ENCODE results near the gene ALOXE3.
A peak's percentile ranks its signal among the peaks of the same experiment; 100 is the strongest.

The ALOXE3 gene

DNA sequence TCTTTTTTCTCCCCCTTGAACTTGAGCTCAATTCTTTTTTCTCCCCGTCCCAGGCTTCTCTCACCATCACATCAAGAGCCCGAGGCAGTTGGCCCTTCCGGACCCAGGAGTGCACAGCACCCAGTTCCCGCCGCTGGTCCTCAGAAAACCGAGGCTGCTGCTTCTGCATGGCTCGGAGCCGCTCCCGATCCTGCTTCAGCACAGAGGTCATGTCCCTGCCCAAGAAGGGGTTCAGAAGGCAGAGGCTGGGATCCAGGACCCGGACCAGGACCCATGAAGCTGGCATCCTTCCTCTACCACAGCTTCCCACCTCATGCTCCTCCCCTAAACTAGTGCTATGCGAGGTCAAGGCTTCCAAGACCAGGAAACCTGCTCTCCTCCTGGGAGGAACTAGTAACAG lies 23.4 kb upstream of the ALOXE3 start:
- DNase-seq, result no peak

DNA sequence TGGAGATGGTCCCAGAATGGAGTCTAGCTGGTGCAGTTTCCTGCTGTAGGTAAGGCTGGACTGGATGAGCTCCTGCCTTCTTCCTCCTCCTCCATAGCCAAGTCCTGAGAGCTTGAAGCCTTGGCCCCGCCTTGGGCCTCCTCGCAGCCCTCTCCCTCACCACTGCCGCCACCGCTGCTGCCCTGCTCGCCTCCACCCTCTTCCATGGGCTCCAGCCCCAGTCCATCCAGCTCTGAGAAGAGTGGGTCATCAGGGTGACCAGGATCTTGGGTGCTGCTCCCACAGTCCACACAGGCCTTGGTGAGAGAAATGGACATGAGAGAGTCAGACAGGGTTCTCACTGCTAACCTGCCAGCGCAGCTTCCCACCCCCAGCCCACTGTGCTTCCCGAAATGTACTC lies 22.7 kb upstream of the ALOXE3 start:
- DNase-seq, result no peak

DNA sequence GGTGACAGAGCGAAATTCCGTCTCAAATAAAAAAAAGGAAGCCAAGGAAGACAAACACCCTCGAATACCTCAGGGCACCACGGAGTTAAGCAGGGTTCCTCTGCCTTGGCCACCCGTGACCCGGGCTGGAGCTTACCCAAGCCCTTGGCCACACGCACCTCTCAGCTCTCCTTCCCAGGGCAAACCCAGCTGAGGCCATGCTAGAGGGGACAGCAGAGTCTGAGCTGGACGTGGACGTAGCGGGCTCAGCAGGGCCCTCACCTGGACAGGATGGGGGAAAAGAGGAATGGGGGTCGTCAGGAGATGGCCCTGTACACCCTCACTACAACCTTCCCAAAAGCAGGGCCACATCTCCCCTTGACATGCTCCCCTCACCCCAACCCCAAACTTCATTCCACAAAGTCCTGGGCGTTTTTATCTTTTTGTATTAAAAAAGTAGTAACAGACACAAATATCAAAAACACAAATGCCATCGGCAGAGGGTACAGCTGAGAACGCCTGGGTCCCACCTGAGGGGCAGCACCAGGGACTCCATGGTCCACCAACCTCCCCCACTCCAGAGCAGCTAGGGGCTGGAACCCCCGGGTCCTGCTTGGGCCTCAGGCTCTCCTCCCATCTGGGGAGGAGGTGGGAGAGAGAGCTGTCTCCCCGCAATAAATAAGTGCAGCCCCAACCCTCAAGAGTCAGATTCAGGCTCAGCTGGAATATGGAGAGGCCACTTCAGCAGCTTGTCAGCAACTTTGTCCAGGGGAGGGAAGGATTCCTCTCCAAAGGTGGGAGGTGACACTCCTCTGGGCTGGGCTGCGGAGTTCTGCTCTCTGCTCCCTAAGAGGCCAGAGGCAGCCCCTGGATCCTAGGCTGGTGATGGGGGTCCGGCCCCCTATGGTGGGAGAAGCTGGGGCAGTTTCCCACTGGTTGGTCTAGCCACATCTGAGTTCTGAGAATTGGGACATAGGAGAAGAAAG lies 22.0 kb upstream of the ALOXE3 start:
- no peak for DNase-seq

DNA sequence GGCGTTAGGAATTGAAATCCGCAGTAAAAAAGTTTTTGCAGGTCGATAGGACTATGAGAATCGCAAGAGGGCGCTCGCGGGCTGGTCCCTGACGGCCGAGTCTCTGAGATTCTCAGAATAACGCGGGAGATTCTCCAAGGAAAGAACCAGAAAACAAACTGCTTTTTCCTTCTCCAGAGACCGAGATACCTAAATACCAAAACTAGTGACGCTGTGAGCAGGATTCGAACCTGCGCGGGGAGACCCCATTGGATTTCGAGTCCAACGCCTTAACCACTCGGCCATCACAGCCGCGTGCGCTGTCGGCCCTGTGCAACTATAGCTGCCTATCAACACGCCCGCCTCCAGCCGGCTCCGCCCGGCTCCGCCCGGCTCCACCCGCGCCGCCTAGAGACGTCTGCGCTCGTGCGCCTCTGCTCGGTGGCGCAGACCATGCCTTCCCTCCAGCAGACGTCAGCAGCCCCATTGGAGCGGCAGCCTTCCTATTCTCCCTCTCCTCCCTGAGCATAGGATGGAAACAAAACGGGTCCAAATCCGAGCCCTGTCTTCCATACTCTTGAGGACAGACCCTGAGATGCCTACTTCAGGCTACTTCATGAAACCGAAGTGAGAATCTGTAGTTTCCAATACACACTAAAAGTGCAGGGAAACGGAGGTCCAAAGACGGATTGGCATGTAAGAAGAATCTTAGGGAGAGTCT lies 20.5 kb upstream of the ALOXE3 start:
- DNase-seq, result peak; percentile 93

DNA sequence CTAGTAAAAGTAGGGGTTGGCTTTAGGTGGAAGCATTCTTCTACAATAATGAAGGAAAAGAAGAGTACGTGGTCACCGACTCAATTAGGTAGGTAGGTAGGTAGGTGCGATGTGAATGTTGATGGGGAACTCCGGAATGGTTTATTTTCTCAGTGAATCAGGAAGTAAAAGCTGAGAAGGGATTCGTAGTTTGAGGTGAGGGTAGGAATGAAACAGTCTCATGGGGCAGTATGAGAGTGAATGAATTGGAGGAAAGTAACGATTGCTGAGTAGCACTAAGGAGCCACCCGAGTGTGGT lies 20.0 kb upstream of the ALOXE3 start:
- DNase-seq, result no peak

DNA sequence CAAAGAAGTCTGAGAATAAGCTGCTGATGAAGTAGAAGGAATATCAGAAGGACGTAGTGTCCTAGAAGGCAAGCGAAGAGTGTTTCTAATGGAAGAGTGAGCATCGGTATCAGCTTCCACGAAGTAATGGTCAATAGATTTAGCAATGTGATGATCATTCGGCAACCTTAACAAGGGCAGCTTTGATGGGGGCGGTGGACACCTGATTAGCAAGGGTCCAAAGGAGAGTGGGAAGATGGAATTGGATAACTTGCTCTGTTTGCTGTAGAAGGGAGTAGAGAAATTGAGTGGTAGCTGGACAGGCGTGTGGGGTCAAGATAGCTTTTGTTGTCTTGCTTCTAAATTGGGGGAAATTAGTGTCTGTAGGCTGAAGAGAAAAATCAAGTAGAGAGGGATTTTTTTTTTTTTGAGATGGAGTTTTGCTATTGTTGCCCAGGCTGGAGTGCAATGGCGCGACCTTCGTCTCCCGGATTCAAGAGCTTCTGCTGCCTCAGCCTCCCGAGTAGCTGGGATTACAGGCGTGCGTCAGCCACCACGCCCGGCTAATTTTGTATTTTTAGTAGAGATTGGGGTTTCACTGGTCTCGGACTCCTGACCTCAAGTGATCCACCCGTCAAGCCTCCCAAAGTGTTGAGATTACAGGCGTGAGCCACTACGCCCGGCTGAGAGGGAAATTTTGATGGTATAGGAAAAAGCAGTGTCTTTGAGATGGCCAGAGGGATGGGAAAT lies 19.5 kb upstream of the ALOXE3 start:
- DNase-seq, result no peak

DNA sequence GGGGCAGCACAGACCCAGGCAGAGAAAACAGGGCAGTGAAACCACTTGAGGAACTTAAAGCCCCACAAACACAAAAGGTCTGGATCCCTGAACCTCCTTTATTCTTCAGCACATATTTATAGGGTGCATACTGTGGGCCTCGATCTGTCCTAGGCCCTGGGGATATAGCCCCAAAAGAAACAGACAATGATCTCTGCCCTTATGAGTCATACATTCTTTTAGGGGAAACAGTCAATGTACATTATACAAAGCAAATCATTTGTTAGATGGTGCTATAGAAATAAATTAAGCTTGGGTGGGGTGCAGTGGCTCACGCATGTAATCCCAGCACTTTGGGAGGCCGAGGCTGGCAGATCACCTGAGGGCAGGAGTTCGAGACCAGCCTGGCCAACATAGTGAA lies 15.6 kb upstream of the ALOXE3 start:
- DNase-seq, result no peak

DNA sequence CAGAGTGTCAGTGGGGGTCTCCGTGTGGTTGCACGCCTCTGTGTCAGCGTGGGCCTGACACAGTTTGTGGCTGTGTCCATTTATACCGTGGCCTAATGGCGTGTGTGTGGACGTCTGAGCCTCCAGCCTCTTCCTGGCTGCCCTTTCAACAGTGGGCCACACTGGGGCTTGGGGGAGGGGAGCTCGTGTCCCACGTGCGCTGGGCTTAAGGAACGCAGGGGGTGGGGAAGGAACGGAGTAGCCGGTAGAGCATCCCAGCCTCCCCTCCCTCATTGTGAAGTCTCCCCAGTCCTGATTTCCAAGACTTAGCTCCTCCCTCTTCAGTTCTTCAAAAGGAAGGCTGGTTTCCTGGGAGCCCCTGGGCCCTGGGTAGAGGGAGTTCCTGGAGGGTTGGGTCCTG lies 15.1 kb upstream of the ALOXE3 start:
- DNase-seq, result no peak

DNA sequence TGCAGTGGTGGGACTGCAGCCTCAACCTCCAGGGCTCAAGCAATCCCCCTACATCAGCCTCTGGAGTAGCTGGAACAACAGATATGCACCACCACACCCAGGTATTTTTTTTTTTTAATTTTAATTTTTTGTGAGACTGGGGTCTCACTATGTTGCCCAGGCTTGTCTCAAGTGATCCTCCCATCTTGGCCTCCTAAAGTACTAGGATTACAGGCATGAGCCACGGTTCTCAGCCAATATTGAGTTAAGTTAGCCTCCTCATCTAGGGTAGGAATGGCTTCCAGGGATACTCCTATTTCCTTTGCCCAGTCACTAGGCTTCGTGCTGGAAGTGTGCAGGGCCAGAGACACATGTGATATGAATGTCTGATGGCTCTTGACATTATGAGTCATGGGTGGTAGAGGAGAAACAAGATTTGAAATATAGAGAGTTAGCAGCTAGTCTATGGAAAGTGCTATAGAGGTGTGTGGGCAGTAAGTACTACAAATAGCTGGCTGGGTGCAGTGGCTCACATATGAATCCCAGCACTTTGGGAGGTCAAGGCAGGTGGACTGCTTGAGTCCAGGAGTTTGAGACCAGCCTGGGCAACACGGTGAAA lies 13.6 kb upstream of the ALOXE3 start:
- no peak for DNase-seq

DNA sequence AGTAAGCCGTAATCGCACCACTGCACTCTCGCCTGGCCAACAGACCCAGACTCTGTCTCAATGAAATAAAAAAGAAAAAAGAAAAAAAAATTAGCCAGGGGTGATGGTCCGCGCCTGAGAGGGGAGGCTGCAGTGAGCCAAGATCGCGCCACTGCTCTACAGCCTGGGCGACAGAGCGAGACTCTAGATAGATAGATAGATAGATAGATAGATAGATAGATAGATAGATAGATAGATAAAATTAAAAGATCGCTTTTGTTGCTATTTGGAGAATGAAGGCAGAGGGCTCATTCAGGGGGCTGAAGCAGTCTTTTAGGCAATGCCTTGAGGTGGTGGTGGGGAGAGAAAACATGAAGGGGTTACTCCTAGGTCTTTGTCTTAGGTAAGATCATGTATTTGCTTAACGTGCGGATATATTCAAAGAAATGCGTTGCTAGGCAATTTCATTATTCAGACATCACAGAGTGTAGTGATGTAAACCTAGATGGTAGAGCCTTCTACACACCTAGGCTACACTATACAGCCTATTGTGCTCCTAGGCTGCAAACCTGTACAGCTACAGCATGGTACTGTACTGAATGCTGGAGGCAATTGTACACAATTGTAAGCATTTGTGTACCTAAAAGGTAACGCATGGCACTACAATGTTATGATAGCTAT lies 9.9 kb upstream of the ALOXE3 start:
- DNase-seq, result no peak

DNA sequence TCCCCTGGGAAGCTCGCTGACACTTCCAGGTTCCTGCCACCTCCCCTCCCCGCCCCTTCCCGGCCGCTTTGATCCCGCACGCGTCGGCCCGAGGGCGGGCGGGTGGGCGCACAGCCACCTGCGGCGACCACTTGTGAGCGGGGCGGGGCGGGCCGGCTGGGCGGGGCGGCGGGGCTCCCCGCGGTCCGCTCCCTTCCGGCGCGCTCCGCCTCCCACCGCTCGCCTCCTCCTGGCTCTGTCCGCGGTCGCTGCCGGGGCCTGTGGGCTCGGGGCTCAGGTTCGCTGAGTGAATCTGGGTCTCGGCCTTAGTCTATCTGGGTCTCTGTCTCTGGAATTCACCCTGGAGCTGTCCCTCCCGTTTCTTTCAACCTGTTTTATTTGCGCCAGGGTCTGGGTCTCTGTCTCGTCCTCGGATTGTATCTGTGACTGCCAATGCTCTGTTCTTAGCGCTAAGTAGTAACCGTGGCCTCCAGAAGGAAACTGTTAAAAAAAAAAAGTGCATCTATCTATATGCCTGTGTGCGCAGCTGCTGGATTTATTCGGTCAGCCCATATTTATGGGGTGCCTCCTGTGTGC lies 8.3 kb upstream of the ALOXE3 start:
- peak; percentile 58 for DNase-seq

DNA sequence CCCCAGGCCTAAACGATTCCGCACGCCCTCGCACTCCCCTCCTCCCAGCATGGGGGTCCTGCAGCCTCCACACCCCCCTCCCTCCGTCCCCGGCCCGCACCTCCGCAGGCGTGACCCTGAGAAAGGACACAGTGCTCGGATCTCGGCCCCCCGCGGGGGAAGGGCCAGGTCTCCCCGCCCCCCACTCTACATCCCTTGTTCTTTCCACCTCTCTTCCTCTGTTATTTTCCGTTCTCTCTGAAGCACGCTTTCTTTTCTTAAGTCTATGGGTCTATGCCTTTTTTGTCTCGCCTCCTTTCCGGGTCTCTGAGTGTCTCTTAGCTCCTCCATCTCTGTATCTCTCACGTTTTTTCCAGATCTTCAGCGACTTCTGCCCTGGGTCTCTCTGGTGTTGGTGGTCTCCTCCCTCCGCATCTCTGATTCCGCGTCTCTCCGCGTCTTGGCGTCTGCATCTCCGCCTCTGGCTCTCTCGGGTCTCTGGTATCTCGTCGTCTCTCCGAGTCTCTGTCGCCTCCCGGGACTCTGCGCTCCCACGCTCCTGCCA lies 7.7 kb upstream of the ALOXE3 start:
- peak; percentile 43 for DNase-seq

DNA sequence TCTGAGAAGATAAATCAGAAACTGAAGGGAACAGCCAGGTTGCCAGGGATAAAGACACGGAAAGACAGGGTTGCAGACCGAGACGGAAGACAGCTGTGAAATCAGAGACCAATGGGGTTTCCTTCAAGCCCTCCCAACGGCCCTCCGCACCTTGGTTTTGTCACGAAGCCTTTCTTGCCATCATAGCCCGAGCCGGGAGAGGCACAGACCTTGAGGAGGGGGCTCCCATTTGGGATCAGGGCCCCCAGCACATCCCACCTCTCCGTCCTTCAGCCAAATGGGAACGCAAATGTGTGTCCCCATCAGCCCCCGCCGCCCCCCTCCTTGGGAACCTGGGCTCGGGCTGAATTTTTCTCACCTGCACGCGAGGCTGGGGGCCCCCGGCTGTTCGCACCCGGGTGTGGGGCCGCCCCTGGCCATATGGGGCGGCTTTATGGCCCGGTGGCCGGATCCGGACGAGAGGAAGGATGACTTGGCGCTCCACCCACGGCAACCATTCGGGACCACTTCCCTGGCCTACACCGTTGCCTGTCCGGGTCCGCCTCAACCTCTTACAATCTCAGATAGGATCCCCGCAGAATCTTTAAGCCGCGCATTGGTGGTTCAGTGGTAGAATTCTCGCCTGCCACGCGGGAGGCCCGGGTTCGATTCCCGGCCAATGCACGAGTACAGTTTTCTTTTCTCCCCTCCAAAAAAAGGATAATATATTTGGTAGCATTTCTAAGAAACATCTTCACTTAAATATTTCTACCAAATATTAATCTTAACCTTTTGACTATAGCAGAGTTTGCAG lies 7.0 kb upstream of the ALOXE3 start:
- peak; percentile 61 for DNase-seq

DNA sequence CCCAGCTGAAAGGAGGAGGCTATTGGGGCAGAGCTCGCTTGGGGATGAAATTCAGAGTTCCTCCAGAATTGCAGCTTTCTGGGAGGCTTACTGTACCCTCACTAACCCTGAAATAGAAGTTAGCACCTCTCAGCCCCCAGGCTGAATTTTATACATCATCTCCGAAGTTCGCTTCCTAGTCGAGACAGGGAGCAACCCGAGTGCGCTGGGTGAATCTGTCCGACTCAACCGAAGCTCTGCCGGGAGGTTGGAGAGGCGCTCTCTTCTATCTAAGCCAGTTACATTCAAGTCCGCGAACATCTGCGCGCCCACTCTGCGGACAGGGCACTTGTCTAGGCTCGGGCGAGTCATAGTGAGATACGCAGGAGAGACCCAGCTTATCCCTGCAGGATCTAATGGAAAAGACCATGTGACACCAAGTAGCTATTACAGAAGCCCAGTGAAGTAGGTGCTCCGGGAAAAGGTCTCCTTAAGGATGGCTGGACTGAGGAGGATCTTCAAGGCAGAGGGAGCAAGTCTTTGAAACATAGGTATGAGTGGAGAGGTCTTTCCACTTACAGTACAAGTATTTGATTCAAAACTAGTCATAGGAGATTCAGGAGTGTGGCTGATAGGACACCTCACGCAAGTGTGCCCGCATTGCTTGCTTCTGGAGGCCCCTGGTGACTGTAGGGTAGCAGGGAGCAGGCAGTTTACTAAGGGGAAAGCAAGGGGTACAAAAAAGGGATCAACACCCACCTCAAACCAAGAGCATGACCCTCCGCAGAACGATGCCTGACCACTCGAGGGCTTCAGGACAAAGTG lies 6.2 kb upstream of the ALOXE3 start:
- peak; percentile 50 for DNase-seq

DNA sequence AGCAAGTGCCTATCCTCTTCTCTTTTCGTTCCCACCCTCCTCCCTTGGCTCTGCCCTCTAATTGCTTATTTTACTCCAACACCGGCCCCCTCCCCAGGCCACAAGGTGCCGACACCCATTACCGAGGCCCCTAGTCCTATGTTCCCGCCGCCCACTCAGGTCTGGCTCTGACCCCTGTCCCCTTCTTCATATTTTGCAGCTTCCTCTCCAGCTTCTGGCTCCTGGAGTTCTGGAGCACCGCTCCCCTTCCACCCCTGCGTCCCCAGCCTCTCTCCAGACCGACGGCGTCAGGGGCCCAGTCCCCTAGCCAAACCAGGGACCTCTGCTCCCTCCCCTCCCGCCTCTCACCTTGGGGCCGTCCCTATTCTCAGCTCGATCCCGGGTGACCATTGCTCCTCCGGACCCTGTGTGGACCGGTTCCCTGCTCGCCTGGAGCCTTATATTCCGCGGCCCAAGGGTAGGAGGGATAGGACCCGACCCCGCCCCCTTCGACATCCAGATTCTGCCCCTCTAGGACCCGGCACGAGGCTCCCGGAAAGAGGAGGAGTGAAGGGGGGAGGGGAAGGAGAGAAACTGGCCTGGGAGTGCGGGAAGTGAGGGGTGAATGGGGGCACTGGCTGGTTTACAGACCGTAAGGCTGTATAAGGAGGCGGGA lies 5.5 kb upstream of the ALOXE3 start, which contains the start of gene HES7:
Gene HES7, minus strand, starts transcription at position 412 of the 655 bp plus-strand sequence. Its CDS starts 22 bp downstream, at position 390.
- DNase-seq, result peak; percentile 50

DNA sequence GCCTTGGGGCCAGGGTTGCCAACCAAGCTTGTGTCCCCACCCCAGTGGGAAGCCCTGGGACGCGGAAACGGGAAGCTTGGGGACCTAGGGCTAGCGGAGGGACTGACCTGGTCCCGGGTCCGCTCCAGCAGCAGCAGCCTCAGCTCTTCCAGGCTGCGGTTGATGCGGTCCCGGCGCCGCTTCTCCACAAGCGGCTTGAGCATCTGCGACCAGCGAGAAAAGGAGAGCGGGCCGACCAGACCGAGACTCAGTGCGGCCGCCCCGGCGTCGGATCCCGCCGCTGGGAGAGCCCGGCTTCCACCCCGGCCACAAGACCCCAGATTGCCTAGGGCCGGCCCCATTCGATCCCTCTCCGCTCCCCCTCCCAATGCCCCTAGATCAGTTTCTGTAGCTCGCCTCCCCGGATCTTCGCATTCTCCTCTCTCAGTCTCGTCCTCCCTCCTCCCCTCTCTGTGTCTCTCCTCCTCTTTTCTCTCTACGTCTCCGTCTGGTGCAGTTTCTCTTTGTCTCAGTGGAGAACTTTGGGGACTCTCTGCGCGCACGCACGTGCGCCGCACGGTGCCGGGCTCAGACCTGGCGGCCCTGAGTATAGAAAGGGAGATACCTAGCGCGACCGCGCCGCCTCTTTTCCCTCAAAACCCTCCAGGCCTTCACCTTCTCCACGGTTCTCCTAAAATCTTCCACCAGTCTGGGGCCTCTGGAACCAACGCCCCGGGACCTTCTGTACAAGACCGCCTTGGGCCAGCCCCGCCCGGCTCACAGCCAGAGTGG lies 4.8 kb upstream of the ALOXE3 start:
- no peak for DNase-seq

DNA sequence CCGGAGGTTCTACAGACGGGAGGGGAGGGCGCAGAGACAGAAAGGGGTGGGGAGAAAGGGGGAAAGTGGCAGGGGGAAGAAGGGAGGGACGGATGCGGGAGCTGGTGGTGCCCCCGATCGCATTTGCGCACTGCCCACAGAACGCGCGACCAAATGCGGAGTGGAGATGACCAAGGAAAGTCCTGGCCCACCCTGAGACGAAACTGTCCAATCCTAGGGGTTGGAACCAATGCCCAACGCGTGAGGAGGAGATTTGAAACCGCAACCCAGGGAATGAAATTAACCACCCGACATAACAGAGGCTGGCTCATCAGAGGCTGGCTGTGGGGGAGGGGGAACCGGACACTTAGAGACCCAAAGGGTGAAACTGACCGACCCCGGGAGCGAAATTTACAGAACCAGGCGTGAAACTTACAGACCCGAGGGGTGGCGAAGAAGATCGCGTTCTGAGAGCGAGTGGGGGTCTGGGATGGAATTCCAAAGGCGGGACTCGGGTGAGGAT lies 4.2 kb upstream of the ALOXE3 start:
- DNase-seq, result peak; percentile 21

DNA sequence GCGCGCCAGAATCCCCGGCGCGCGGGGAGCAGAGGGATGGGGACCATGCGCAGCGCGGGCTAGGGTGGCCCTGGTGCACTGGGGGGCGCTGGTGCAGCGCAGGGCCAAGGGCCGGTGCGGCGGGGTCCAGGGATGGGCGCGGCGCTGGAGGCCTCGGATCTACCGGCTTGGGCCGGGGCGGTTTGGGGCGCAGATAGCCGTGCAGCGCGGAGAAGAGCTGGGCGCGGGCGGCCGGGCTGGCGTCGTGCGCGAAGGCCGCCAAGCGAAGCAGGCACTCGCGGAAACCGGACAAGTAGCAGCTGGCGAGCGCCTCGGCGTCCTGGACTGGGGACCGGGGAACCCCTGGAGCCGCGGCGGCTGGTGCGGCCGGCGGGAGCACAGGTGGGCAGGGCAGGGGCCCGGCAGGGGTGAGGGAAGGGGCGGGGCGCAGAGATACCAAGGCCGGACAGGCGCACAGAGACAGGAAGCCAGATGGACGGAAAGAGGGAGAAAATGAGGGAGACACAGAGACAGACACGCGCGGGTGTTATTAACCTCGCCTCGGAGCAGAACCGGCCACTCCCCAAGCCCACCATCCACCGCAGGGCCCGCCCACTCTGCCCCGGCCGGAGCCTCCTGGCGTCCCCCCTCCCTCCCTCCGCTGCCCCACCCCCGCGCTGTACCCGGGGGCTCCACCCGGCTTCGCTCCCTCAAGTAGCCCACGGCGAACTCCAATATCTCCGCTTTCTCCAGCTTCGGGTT lies 3.5 kb upstream of the ALOXE3 start:
- peak; percentile 60 for DNase-seq
